ENCODE data around the gene FRMD4A. TPM values are rescaled to one million over a fixed set of nuclear protein-coding genes. Genes with fewer than 3 reads are reported as not detected.
A peak's percentile ranks its signal among the peaks of the same experiment; 100 is the strongest.

The FRMD4A gene
- total and polyA plus RNA-seq, 7 donors, result 3.0 to 27.8 (median 14.4) TPM

GRCh38 chr10:13701157-13701919 is 629.4 kb downstream of the FRMD4A start:
- no peak for TF ChIP-seq CTCF (IDR thresholded peaks at IDR 0.05)
- H3K9me3 ChIP-seq, result no peaks in the 10 kb centered on the region
- 87 to 90% methylated on average over 17 of the region's 17 CpGs for WGBS, 2 donors
- H3K4me1 ChIP-seq, result peaks cover 0 to 52% (median 33%) of the 10 kb centered on the region in 4 donors
- H3K27ac ChIP-seq, result peak overlapping the region in 2 of 4 donors; percentile 2 to 17
- intact Hi-C loops (cut with DNase I), result no loop called here
- no peak overlapping the region for H3K4me3 ChIP-seq
- no peak for DNase-seq
- no peaks in the 10 kb centered on the region for H3K27me3 ChIP-seq
- H3K36me3 ChIP-seq, result peaks cover 0 to 35% (median 3%) of the 10 kb centered on the region in 4 donors

DNA sequence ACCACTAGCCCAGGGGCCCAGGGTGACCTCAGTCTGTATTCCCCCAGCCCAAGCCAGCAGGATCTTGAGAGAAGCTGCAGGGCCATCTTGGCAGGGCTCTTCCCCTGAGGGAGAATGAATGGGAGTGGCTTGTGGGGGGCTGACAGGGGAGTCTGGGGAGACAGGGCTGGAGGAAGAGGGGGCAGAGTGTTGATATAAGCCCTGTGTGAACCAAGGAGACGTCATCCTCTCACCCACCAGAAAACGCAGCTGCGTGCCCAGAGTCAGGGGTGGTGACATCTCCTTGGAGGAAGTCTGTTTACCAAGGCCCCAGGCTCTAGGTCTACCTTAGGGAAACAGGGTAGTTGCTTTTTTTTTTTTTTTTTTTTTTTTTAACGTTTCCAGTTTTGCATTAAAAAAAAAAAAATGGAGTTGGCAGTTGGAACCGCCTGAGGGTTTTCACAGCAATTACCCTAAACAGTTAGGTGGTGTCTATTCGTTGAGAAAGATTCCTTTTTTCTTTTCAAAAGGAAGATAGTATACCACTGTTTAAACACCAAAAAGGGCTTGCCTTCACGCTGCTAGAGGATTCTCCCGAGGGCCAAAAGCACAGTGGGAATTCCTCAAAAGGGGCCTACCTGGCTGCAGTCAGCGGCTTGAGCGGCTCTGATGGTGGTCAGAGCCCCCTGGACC is 630.1 kb downstream of the FRMD4A start:
- Histone ChIP-seq H3K9me3 (no peaks in the 10 kb centered on the region), H3K36me3 (peaks cover 0 to 42% (median 3%) of the 10 kb centered on the region in 4 donors), H3K27ac (no peak overlapping the region), H3K4me3 (no peak overlapping the region), H3K4me1 (peaks cover 0 to 45% (median 26%) of the 10 kb centered on the region in 4 donors), H3K27me3 (no peaks in the 10 kb centered on the region)
- intact Hi-C loops (cut with DNase I), result no loop called here
- no peak for DNase-seq
- no peak for TF ChIP-seq CTCF (IDR thresholded peaks at IDR 0.05)
- TF ChIP-seq EP300 (IDR thresholded peaks at IDR 0.05), result no peak
- TF ChIP-seq POLR2A (IDR thresholded peaks at IDR 0.05), result no peak
- no peak for TF ChIP-seq POLR2AphosphoS5 (IDR thresholded peaks at IDR 0.05)
- 65 to 84% methylated on average over 10 of the region's 10 CpGs for WGBS, 2 donors

DNA sequence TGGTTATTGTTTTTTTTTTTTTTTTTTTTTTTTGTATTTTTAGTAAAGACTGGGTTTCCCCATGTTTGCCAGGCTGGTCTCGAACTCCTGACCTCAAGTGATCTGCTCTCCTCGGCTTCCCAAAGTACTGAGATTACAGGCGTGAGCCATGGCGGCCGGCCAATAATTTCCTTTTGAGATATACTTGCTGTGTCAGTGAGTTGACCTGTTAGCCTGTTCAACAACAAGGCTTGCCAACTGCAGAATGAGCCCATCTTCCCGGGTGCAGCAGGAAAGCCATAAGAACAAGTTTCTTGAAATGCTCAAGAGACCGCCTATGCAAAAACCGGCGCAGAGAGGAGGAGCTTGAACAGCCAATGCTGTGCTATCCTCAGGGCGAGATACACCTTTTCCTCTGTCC is 631.5 kb downstream of the FRMD4A start:
- Histone ChIP-seq H3K9me3 (no peaks in the 10 kb centered on the region), H3K36me3 (peaks cover 0 to 48% (median 8%) of the 10 kb centered on the region in 4 donors), H3K27ac (peak overlapping the region in 2 of 4 donors; percentile 3 to 59), H3K4me1 (peaks cover 0 to 31% (median 15%) of the 10 kb centered on the region in 4 donors), H3K27me3 (no peaks in the 10 kb centered on the region), H3K4me3 (no peak overlapping the region)
- WGBS, 2 donors, result 79 to 82% methylated on average over 10 of the region's 10 CpGs
- no peak for TF ChIP-seq POLR2AphosphoS5 (IDR thresholded peaks at IDR 0.05)
- TF ChIP-seq CTCF (IDR thresholded peaks at IDR 0.05), result no peak
- TF ChIP-seq EP300 (IDR thresholded peaks at IDR 0.05), result no peak
- TF ChIP-seq POLR2A (IDR thresholded peaks at IDR 0.05), result no peak
- DNase-seq, result no peak
- intact Hi-C loops (cut with DNase I), result no loop called here

GRCh38 chr10:13698217-13698616 is 632.5 kb downstream of the FRMD4A start:
- Histone ChIP-seq H3K9me3 (no peaks in the 10 kb centered on the region), H3K4me3 (no peak overlapping the region), H3K27ac (peak overlapping the region; percentile 30 to 59 (median 50)), H3K36me3 (peaks cover 5 to 57% (median 16%) of the 10 kb centered on the region in 4 donors), H3K4me1 (peaks cover 0 to 22% (median 7%) of the 10 kb centered on the region in 4 donors), H3K27me3 (no peaks in the 10 kb centered on the region)
- no peak for TF ChIP-seq POLR2A (IDR thresholded peaks at IDR 0.05)
- TF ChIP-seq CTCF (IDR thresholded peaks at IDR 0.05), result no peak
- TF ChIP-seq POLR2AphosphoS5 (IDR thresholded peaks at IDR 0.05), result no peak
- TF ChIP-seq EP300 (IDR thresholded peaks at IDR 0.05), result no peak
- DNase-seq, result no peak
- intact Hi-C loops (cut with DNase I), result no loop called here
- WGBS, 2 donors, result 90 to 95% methylated on average over 6 of the region's 6 CpGs
